ENCODE measurements around the gene ULK3. TPM values are rescaled to one million over a fixed set of nuclear protein-coding genes. Genes with fewer than 3 reads are reported as not detected.
A peak's percentile ranks its signal among the peaks of the same experiment; 100 is the strongest.

The ULK3 gene
- total and polyA plus RNA-seq, 2 donors, result 26.0 to 59.4 TPM

DNA sequence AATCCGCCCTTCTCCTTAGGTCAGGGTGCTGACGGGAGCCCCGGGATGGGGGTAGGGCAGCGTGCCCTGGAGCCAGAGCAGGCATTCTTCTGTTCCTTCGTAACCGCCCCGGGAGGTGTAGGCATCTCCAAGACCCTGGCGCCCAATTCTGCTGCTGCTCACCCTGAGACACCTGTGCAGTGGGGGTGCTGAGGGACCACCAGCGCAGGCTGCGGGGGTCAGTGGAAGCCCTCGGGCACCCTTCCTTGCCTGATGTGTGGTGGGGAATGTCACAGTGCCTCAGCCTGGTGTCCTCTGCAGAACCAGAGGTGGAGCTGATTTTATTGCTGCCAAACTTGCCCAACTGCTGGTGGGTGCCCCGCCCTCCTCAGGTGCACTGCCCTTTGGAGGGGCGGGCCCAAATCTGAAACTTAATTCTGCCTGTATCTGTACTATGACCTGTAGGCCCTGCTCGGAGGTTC lies 53.8 kb downstream of the ULK3 start:
- no peaks in the 10 kb centered on the region for H3K27me3 ChIP-seq (ENCODE audit: control insufficient read depth in 2 of 2, insufficient read depth in 1 of 2, low read length in 1 of 2)
- 11% methylated on average over 14 of the region's 14 CpGs for WGBS
- H3K4me3 ChIP-seq (ENCODE audit: low read length in 2 of 2), result peak overlapping the region; percentile 51 to 98
- peaks cover 7 to 55% of the 10 kb centered on the region in 2 donors for H3K36me3 ChIP-seq (ENCODE audit: control insufficient read depth in 2 of 2, insufficient read depth in 2 of 2, low read length in 1 of 2)
- H3K27ac ChIP-seq (ENCODE audit: low read depth in 1 of 2, low read length in 1 of 2), result peak overlapping the region; percentile 98 to 99
- H3K4me1 ChIP-seq (ENCODE audit: control insufficient read depth in 2 of 2, insufficient read depth in 2 of 2, low read length in 2 of 2), result peaks cover 70 to 93% of the 10 kb centered on the region in 2 donors
- peaks cover 0 to 9% of the 10 kb centered on the region in 2 donors for H3K9me3 ChIP-seq (ENCODE audit: control insufficient read depth in 2 of 2, insufficient read depth in 1 of 2, low read length in 1 of 2)
- no peak for DNase-seq (ENCODE audit: low read depth in 6 of 9, low spot score in 9 of 9)

DNA sequence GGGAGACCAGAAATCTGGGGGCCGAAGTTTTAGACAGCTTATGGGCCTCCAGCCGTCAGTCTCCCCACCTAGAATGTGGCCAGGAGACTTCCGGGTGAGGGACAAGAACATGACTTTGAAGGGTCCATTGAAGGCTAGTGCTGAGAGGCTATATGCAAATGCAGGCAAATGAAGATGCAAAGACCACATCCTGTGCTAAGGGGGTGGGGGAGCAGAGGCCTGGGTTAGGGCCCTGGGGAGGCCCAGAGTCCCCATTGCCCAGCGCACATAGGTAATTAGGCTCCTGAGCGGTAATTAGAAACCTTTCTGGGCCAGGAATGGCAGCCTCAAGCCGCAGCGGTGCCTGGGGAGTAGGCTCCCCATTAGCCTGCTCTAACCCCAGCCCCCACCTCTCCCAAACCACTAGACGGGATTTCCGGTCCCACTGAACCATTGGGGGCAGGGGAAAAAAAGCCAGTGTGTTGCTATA lies 54.2 kb downstream of the ULK3 start:
- WGBS, result 10% methylated on average over 9 of the region's 9 CpGs
- peaks cover 0 to 9% of the 10 kb centered on the region in 2 donors for H3K9me3 ChIP-seq (ENCODE audit: control insufficient read depth in 2 of 2, insufficient read depth in 1 of 2, low read length in 1 of 2)
- H3K27me3 ChIP-seq (ENCODE audit: control insufficient read depth in 2 of 2, insufficient read depth in 1 of 2, low read length in 1 of 2), result no peaks in the 10 kb centered on the region
- peaks cover 74 to 96% of the 10 kb centered on the region in 2 donors for H3K4me1 ChIP-seq (ENCODE audit: control insufficient read depth in 2 of 2, insufficient read depth in 2 of 2, low read length in 2 of 2)
- peaks cover 7 to 55% of the 10 kb centered on the region in 2 donors for H3K36me3 ChIP-seq (ENCODE audit: control insufficient read depth in 2 of 2, insufficient read depth in 2 of 2, low read length in 1 of 2)
- H3K27ac ChIP-seq (ENCODE audit: low read depth in 1 of 2, low read length in 1 of 2), result peak overlapping the region; percentile 98 to 99
- DNase-seq (ENCODE audit: low read depth in 6 of 9, low spot score in 9 of 9), result peak in 1 of 9 donors; percentile 84
- H3K4me3 ChIP-seq (ENCODE audit: low read length in 2 of 2), result peak overlapping the region; percentile 51 to 98

DNA sequence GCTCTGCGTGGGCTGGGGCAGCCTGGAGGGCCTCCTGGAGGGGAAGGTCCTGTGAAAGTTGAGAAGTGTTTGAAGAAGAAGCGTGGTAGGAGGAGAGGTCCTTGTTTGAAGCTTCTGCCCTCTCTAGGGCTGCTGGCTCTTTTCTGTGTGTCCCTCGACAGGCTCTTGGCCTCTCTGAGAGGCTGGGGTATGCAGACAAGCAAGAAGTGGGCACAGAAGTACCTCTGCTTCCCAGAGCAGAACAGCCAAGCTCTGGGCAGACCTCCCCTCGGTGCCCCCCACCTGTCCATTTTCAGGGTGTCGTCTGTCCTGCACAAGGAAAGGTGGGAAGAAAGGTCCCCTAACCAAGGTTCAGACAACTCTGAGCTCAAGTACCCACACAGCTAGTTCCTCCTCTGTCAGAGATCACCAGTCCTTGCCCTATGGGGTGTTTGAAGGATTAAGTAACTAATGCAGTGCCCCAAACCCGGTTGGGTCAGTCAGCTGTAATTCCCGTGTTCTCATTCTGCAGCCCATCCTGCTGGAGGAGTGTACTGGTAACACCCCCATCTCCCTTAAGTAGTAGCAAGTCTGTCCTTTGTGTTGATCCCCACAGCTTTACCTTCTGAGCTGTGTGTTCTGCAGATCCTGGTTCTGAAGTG lies 54.8 kb downstream of the ULK3 start:
- H3K9me3 ChIP-seq (ENCODE audit: control insufficient read depth in 2 of 2, insufficient read depth in 1 of 2, low read length in 1 of 2), result peaks cover 0 to 6% of the 10 kb centered on the region in 2 donors
- H3K4me3 ChIP-seq (ENCODE audit: low read length in 2 of 2), result peak overlapping the region; percentile 51 to 98
- no peak for DNase-seq (ENCODE audit: low read depth in 6 of 9, low spot score in 9 of 9)
- 7% methylated on average over 7 of the region's 7 CpGs for WGBS
- H3K27ac ChIP-seq (ENCODE audit: low read depth in 1 of 2, low read length in 1 of 2), result peak overlapping the region; percentile 98 to 99
- no peaks in the 10 kb centered on the region for H3K27me3 ChIP-seq (ENCODE audit: control insufficient read depth in 2 of 2, insufficient read depth in 1 of 2, low read length in 1 of 2)
- peaks cover 74 to 96% of the 10 kb centered on the region in 2 donors for H3K4me1 ChIP-seq (ENCODE audit: control insufficient read depth in 2 of 2, insufficient read depth in 2 of 2, low read length in 2 of 2)
- H3K36me3 ChIP-seq (ENCODE audit: control insufficient read depth in 2 of 2, insufficient read depth in 2 of 2, low read length in 1 of 2), result peaks cover 7 to 51% of the 10 kb centered on the region in 2 donors

DNA sequence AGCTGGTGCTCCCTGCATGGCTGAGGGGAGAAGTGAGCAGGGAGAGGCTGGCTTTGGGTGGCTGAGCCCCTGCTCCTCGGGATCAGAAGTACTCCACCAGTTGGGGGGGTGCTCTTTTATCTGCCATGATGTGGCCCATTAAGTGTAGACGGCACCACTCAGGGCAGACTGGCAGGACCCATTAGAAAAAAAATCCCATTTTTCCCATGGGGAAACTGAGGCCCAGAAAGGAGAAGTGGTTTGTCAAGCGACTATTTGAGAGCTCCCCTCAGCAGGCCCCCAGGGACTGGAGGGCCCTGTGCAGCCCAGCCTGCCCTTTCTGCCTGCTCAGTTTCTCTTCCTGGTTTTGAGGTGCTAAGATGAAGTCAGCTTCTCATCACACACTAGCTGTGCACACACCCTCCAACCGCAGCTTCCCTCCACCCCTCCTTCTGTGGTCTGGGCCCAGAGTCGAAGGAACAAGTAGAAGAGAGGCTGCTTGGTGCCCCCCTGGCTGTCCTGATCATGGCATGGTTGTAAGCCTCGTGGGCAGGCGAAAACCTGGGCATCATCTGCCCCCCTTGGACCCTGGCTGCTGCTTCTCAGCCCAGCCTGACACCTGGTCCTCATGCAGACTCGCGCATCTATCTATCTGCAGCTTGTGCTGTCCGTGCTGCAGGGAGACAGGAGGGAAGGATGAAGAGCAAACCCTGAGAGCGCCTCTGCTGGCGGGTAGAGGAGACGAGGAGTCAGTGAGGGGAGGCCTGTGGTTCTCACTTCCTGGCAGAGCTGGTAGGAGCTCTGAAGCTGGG lies 55.5 kb downstream of the ULK3 start:
- Histone ChIP-seq H3K27ac (ENCODE audit: low read depth in 1 of 2, low read length in 1 of 2) (peak overlapping the region; percentile 98 to 99), H3K9me3 (ENCODE audit: control insufficient read depth in 2 of 2, insufficient read depth in 1 of 2, low read length in 1 of 2) (peaks cover 0 to 6% of the 10 kb centered on the region in 2 donors)

DNA sequence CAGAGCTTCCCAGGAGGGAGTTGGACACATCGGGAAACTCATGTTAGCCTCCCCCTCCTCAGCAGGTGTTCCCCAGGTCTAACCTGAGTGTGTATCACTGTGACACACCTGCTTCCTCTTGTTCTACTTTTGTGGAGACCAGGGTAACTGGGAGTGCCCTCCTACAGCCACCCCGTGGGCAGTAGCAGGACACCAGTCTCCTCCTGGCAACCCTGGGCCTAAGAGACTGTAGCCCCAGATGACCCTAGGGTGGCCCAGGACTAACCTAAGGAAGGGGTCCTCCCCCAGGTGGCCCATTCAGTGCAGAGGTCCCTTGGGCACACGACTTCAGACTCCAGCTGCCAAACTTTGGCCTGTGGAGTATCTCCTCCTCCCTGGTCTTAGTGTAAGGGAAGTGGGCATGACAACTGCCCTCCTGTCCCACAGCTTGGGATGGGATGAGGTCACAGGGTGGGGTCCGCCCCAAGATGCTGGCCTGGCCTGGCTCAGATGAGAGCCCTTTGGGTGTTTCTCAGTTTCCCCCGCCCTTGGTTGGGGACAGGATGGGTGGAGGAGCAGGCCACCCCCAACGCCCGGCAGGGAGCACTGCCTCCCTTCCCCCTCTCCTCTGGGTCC lies 56.3 kb downstream of the ULK3 start:
- Histone ChIP-seq H3K4me1 (ENCODE audit: control insufficient read depth in 2 of 2, insufficient read depth in 2 of 2, low read length in 2 of 2) (peaks cover 69 to 88% of the 10 kb centered on the region in 2 donors), H3K27ac (ENCODE audit: low read depth in 1 of 2, low read length in 1 of 2) (peak overlapping the region; percentile 98 to 99), H3K27me3 (ENCODE audit: control insufficient read depth in 2 of 2, insufficient read depth in 1 of 2, low read length in 1 of 2) (no peaks in the 10 kb centered on the region), H3K9me3 (ENCODE audit: control insufficient read depth in 2 of 2, insufficient read depth in 1 of 2, low read length in 1 of 2) (peaks cover 0 to 6% of the 10 kb centered on the region in 2 donors), H3K36me3 (ENCODE audit: control insufficient read depth in 2 of 2, insufficient read depth in 2 of 2, low read length in 1 of 2) (peaks cover 7 to 40% of the 10 kb centered on the region in 2 donors), H3K4me3 (ENCODE audit: low read length in 2 of 2) (peak overlapping the region; percentile 51 to 98)
- peak in 1 of 9 donors; percentile 40 for DNase-seq (ENCODE audit: low read depth in 6 of 9, low spot score in 9 of 9)
- WGBS, result 40% methylated on average over 7 of the region's 7 CpGs

More for the DNA sequence above, 55.5 kb downstream of the ULK3 start:
- H3K36me3 ChIP-seq (ENCODE audit: control insufficient read depth in 2 of 2, insufficient read depth in 2 of 2, low read length in 1 of 2), result peaks cover 7 to 45% of the 10 kb centered on the region in 2 donors
- H3K4me1 ChIP-seq (ENCODE audit: control insufficient read depth in 2 of 2, insufficient read depth in 2 of 2, low read length in 2 of 2), result peaks cover 74 to 95% of the 10 kb centered on the region in 2 donors
- WGBS, result 4% methylated on average over 13 of the region's 13 CpGs
- no peaks in the 10 kb centered on the region for H3K27me3 ChIP-seq (ENCODE audit: control insufficient read depth in 2 of 2, insufficient read depth in 1 of 2, low read length in 1 of 2)
- DNase-seq (ENCODE audit: low read depth in 6 of 9, low spot score in 9 of 9), result peak; percentile 84 to 98 (median 92)
- peak overlapping the region; percentile 51 to 98 for H3K4me3 ChIP-seq (ENCODE audit: low read length in 2 of 2)

Other genes starting within 250 kb of the ULK3 start
- 53.2 TPM for gene CLK3, start 227.3 kb downstream of the ULK3 start, total RNA-seq
- 90.8 TPM for gene CLK3, start 227.3 kb downstream of the ULK3 start, polyA plus RNA-seq
- gene EDC3, start 147.1 kb downstream of the ULK3 start, total RNA-seq, result 10.1 TPM
- 14.6 TPM for gene EDC3, start 147.1 kb downstream of the ULK3 start, polyA plus RNA-seq
- gene CYP1A1, start 117.6 kb downstream of the ULK3 start, total RNA-seq, result 0.09 TPM
- 0.11 TPM for gene CYP1A1, start 117.6 kb downstream of the ULK3 start, polyA plus RNA-seq
- gene CYP1A2, start 94.3 kb downstream of the ULK3 start, total RNA-seq, result not detected
- gene CYP1A2, start 94.3 kb downstream of the ULK3 start, polyA plus RNA-seq, result 0.05 TPM
- 39.2 TPM for gene CSK, start 61.1 kb downstream of the ULK3 start, total RNA-seq
- 94.4 TPM for gene CSK, start 61.1 kb downstream of the ULK3 start, polyA plus RNA-seq
- not detected for gene LMAN1L, start 30.3 kb downstream of the ULK3 start, total RNA-seq
- 0.41 TPM for gene LMAN1L, start 30.3 kb downstream of the ULK3 start, polyA plus RNA-seq
- gene CPLX3, start 16.5 kb downstream of the ULK3 start, total RNA-seq, result 0.05 TPM
- 1.1 TPM for gene CPLX3, start 16.5 kb downstream of the ULK3 start, polyA plus RNA-seq
- gene SCAMP2, start 30.2 kb upstream of the ULK3 start, total RNA-seq, result 15.7 TPM
- 35.2 TPM for gene SCAMP2, start 30.2 kb upstream of the ULK3 start, polyA plus RNA-seq
- 36.1 TPM for gene MPI, start 46.9 kb upstream of the ULK3 start, total RNA-seq
- gene MPI, start 46.9 kb upstream of the ULK3 start, polyA plus RNA-seq, result 22.2 TPM
- gene FAM219B, start 63.7 kb upstream of the ULK3 start, total RNA-seq, result 28.0 TPM
- 25.5 TPM for gene FAM219B, start 63.7 kb upstream of the ULK3 start, polyA plus RNA-seq
- 65.5 TPM for gene COX5A, start 94.9 kb upstream of the ULK3 start, total RNA-seq
- 191 TPM for gene COX5A, start 94.9 kb upstream of the ULK3 start, polyA plus RNA-seq
- 3.5 TPM for gene RPP25, start 113.6 kb upstream of the ULK3 start, total RNA-seq
- gene RPP25, start 113.6 kb upstream of the ULK3 start, polyA plus RNA-seq, result 6.7 TPM
- gene SCAMP5, start 152.4 kb upstream of the ULK3 start, total RNA-seq, result 2.3 TPM
- gene SCAMP5, start 152.4 kb upstream of the ULK3 start, polyA plus RNA-seq, result 8.4 TPM
- gene PPCDC, start 180.4 kb upstream of the ULK3 start, total RNA-seq, result 11.3 TPM
- 20.9 TPM for gene PPCDC, start 180.4 kb upstream of the ULK3 start, polyA plus RNA-seq

Data from thymus (tissue), 11 donors.